Activated CD4-positive, alpha-beta T cell treated with anti-CD3 and anti-CD28 coated beads, Interleukin-2, amount 50 U/mL, for 16 hours (primary cell): ENCODE measurements around the gene PARVB.

Experiments
- DNase-seq: peaks from one replicate; pipeline ENCODE4 v3.0.0-alpha.2; 2020

The PARVB gene

DNA sequence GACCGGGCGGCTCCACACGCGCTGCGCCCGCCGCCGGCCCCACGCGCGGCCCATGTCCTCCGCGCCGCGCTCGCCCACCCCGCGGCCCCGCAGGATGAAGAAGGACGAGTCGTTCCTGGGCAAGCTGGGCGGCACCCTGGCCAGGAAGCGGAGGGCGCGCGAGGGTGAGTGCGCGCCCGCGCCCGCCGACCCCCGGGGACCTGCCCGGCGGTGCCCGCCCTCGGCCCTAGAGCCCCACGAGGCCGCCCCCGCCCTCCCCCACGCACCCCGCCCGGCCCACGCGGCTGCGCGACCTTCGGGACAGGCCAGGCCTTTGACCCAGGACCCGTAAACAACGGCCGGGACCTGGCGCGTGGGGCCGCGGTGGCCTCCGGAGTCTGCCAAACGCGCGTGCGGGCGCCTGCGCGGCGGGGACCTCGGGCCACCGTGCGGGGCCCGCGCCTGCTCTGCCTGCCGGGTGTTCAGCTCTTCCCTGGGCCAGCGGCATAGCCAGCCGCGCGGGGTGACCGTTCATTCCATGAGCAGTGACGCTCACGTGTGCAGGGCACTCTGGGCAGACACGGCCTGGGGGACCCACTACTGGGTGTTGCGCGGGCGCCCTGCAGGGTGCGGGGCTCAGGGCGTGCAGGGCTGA is at the start of gene PARVB:
TSS of gene PARVB (plus strand) at position 15 of the 634 bp plus-strand sequence. CDS start at position 53, 38 bp downstream.
- peak; percentile 31 for DNase-seq

GRCh38 chr22:43975041-43975440 is 49.1 kb upstream of the PARVB start:
- DNase-seq, result no peak

DNA sequence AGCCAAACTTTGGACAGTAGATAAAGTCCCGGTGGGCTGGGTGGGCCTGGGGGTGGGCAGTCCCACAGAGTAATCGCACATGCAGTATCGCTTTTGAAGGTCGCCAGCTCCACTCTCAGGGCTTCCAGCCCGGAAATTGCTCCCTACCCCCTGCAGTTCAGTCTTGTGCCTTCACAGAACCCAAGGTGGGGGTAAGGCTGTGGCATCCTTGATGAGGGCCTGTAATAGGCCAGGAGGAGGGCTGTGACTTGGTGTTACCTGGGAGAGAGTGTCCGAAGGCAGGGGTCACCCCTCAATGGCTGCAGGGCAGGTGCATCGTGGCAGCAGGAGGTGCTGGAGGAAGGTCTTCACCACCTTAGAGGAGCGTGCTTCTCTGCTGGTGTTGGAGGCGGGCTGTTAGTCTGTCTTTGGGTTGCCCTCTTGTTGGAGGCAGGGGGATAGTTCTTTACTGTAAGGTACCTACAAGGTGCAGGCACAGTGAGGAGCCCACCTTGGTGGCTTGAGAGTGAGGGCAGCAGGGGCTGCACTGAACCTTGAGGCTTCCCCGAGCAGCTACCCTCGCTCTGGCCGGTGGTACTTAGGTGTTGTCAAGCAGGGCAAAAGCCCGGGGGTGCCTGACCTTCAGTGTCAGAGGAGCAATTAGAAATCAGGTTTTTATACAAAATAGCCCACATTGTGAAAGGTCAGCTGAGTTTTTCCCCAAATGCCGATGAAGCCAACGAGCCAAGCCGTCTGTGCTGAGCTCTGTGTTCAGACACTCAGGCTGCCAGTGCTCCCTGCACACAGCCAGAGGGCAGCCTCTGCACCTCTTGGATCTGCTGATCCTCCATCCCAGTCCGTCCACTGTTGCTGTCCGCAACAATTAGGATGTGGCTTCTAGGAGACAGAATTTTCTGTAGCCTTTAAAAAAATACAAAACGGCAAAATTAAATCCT is 47.0 kb upstream of the PARVB start:
- no peak for DNase-seq

DNA sequence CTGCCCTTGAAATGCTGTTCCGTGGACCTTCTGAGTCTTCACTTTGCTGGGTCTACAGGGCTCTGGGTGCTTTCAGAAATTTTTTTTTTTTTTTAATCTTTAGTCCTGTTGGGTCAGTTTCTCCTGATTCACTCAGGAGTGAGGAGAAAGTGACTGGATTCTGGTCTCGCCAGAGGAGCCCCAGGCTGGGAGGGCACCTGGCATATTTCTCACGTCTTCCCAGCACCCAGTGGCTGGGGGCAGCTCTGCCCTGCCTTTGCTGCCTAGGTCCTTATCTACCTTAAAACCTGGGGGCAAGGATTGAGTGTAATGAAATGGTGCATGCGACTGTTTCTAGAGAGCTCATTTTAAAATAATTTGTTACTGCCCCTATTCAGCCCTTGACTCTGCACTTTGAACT is 45.5 kb upstream of the PARVB start:
- no peak for DNase-seq

DNA sequence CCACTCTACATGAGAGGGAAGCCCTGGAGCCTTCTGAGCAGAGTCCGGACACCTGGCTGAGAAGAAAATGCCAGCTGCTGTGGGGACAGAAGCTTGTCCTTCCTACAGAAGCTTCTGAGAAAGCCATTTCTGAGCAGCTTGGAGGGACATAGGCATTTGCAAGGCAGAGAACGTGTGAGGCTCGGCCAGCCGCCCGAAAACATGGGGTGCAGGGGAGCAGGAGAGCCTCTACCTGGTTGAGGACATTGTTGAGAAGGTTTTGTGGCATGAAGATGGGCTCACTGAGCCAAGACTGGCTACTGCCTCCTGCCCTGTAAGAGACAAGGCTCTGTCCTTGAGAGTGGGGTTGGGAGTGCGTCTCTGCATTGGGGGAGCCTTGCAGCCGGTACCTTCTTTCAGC is 43.5 kb upstream of the PARVB start:
- no peak for DNase-seq

DNA sequence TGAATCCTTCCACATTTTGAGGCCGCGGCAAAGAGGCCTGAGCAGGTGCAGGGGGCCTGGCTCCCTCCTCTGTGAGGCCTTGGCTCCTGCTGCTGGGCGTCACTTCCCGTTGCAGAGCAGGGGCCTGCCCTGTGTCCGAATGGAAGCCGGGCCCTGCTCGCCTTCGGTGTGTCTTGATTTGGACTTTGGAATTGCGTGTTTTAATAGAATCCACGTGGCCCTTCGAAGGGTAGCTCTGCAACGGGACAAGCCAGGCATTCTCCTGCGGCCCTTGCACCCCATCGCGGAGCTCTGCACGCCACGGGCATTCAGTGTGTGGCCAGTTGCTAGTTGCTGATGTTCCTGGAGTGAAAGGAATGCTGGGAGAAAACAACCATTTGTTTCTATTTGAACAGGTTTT is 43.1 kb upstream of the PARVB start:
- DNase-seq, result no peak

GRCh38 chr22:43983808-43984207 is 40.3 kb upstream of the PARVB start:
- no peak for DNase-seq

- DNase-seq, result no peak
These were observed 38.6 kb upstream of the PARVB start for GRCh38 chr22:43985532-43985931.

GRCh38 chr22:43988116-43988820 is 35.8 kb upstream of the PARVB start:
- no peak for DNase-seq

DNA sequence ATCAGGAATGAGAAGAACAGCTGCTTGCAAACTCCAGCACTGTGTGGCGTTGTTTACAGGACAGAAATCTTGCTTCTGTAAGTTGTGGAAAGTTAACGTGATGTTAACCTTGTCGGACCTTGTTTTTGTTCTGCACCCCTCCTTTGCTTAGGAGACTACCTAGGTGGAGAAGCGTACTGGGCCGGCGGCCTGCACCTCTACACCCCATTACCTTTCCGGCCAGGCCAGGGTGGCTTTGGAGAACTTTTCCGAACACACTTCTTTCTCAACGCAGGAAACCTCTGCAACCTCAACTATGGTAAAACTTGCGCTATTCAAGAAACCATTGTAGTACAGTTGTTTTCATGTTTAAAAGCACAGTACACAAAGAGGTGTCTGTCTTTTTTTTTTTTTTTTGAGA is 35.1 kb upstream of the PARVB start:
- DNase-seq, result no peak

GRCh38 chr22:43990044-43990443 is 34.1 kb upstream of the PARVB start:
- DNase-seq, result no peak

DNA sequence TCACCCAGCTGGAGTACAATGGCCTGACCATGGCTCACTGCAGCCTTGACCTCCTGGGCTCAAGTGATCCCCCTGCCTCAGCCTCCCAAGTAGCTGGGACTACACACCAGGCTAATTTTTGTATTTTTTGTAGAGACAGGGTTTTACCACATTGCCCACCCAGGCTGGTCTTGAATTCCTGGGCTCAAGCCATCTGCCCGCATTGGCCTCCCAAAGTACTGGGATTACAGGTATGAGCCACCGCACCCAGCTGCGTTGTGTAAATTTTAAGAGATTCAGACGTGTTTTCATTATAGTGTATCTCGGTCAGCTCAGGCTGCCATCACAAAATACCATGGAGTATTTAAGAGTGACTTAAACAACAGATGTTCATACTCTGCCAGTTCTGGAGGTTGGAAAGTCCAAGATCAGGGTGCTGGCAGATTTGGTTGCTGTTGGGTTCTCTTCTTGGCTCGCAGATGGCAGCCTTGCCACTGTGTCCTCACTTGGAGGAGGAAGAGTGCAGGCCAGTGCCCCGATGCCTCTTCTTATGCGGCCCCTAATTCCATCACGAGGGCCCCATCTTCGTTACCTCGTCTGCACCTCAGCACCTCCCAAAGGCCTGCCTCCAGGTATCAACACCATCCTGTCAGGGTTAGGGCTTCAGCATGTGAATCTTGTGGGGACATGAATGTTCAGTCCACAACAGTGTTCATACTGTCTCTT is 32.6 kb upstream of the PARVB start:
- DNase-seq, result no peak

- no peak for DNase-seq
These were observed 31.7 kb upstream of the PARVB start for GRCh38 chr22:43992331-43992821.

DNA sequence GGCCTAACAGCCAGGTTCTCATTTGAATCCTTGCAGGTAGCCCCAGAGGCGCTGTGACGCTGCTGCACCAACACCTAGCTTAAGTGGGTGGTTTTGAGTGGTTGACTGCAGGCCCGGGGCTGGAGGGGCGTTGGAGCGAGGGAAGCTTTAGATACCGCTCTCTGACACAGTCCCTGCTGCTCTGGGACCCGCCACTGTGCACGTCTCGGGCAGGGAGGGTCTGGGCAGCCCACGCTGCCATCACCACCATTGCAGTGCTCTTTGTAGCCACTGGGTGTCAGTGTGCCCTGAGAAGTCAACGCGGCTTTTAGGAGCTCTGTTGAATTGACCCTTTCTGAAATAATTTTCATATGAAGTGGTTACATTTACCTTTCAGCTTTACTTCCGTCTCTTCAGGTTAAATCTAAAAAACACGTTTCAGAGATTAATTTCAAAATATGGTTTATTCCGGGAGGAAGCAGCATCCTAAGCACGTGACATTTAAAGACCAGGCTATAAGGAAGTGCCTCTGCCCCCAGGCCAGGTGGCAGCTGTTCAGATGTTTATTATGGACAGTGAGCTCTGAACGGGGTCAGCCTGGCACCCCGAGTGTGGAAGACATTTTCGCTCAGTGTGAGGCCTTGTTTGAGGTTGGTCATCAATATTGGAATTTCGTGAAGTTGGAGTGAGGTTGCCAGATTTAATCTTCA is 30.9 kb upstream of the PARVB start:
- DNase-seq, result peak; percentile 67

DNA sequence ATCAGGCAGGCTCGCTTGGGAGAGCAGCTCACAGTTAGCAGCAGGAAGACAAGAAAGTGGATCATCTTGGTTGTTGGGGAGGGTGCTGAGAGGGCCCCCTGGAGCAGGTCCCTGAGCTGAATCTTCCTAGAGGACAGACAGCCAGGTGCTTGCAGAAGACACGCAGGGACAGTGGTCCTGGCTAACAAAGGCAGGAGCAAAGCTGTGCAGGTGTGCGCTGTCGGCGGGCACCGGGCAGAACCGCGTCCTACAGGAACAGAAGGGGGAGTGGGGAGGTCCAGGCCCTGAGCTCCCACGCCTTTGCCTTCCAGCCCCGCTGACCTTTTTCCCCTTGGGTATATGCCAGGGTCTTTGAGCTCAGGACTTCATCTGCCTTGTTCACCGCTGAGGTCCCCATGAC is 30.1 kb upstream of the PARVB start:
- no peak for DNase-seq

DNA sequence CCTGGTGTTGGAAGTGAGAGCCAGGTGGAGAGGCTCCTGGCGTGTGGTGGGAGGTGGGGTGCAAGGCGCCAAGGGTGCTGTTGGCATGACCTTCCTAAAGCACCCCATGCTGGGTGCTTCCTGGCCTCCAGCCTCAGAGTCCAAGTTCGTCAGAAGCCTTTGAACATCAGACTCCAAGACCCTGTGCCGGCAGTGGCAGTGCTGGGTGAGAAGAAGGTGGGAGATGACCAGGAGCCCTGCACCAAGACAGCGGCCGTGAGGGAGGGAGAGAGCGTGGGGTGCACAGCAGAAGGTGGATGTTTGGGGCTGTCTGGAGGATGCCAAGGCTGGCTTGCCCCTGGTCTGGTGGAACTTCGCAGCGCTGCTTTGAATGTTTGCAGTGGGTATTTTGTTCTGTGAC is 29.7 kb upstream of the PARVB start:
- no peak for DNase-seq

GRCh38 chr22:43995057-43995685 is 28.9 kb upstream of the PARVB start:
- DNase-seq, result no peak

- DNase-seq, result no peak
These were observed 28.3 kb upstream of the PARVB start for GRCh38 chr22:43995798-43996169.

- peak; percentile 75 for DNase-seq
These were observed 27.7 kb upstream of the PARVB start for GRCh38 chr22:43996170-43996980.

DNA sequence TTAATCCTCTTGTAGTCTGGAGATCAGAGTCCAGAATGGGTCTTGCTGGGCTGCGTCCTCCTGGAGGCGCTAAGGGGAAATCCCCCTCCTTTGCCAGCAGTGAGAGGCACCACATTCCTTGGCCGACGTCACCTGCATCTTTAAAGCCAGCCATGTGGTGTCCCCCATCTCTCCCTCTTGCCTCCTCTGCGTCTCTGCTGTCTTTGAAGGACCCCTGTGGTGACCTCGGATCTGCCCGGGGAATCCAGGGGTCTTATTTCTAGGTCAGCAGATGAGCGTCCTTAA is 27.2 kb upstream of the PARVB start:
- DNase-seq, result no peak

DNA sequence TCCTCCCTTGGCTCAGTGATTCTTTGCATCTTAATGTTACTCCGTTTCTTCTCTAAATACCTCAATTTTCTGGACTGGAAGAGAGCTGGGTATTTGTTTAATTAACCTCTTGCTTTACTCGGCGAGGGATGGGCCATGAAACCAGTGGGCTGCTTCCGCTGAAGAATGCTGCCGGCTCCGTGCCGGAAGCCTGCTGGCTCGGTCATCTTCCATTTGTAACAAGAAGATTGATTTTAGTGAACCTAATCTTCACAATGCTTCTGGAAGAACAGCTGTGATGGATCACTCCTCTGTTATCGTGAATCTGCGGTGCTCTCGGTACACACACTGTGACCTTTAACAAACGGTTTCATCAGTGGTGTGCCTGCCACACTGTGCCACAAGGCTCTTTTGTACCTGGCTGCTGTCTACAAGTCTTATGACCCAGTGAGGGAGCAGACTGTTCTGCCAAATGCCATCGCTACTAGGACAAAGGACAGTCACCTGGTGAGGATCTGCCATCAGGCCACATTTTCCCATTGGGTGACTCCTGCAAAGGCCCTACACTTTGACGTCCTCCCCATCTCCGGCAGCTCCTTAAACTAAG is 25.3 kb upstream of the PARVB start:
- DNase-seq, result no peak
